Bronchus fibroblast of lung (primary cell): Measurements from ENCODE around the gene ROBO4. TPM values are rescaled to one million over a fixed set of nuclear protein-coding genes. Genes with fewer than 3 reads are reported as not detected.

Experiments used
- total RNA-seq: library from RNA; depleted of rRNA; stranded (reverse); fragments of >200 nt; gene quantifications from 2 replicates; pipeline ENCODE4 v1.2.3, GENCODE V29; 2015

Gene ROBO4
- total RNA-seq: 2.2 and 2.7 TPM in 2 replicates

GRCh38 chr11:124897674-124898262 lies at the start of gene ROBO4:
ROBO4 (minus strand) TSS chr11:124897865; CDS start chr11:124897795, 70 bp downstream.

GRCh38 chr11:124935548-124936514 lies 38.2 kb upstream of the ROBO4 start, which contains the start of gene HEPACAM:
HEPACAM (minus strand) TSS chr11:124936047; CDS start chr11:124936006, 41 bp downstream.

GRCh38 chr11:124918950-124919349 lies 21.3 kb upstream of the ROBO4 start, which contains the start of gene HEPN1:
HEPN1 (plus strand) TSS chr11:124919250.

GRCh38 chr11:124865181-124865901 lies 32.3 kb downstream of the ROBO4 start, which contains the start of gene ROBO3:
ROBO3 (plus strand) TSS chr11:124865432; CDS start chr11:124865578, 146 bp downstream.

Other genes starting within 250 kb of the ROBO4 start
- gene SIAE, start 224.1 kb downstream of the ROBO4 start, total RNA-seq: 9.4 and 10.9 TPM in 2 replicates
- 25.2 and 33.1 TPM in 2 replicates for gene SPA17, start 224.0 kb downstream of the ROBO4 start, total RNA-seq
- 6.6 and 7.1 TPM in 2 replicates for gene NRGN, start 157.9 kb downstream of the ROBO4 start, total RNA-seq
- gene VSIG2, start 145.6 kb downstream of the ROBO4 start, total RNA-seq: 0.17 and 0.74 TPM in 2 replicates
- under 0.01 and 0.17 TPM in 2 replicates for gene ESAM, start 135.6 kb downstream of the ROBO4 start, total RNA-seq
- gene MSANTD2, start 97.5 kb downstream of the ROBO4 start, total RNA-seq: 6.5 and 7.1 TPM in 2 replicates
- 31.7 and 37.8 TPM in 2 replicates for gene ROBO3, start 32.4 kb downstream of the ROBO4 start, total RNA-seq
- gene HEPN1, start 21.4 kb upstream of the ROBO4 start, total RNA-seq: not detected in 2 replicates
- under 0.01 TPM in 1 of 2 replicates, not detected in the other for gene HEPACAM, start 38.2 kb upstream of the ROBO4 start, total RNA-seq
- gene CCDC15, start 56.3 kb upstream of the ROBO4 start, total RNA-seq: 3.4 and 4.0 TPM in 2 replicates
- gene SLC37A2, start 165.4 kb upstream of the ROBO4 start, total RNA-seq: 4.9 and 5.0 TPM in 2 replicates
- 27.5 and 33.3 TPM in 2 replicates for gene TMEM218, start 213.8 kb upstream of the ROBO4 start, total RNA-seq